NT2/D1 (cell line): ENCODE measurements around the gene CLPTM1.
"Not testable (repeated sequence)": the region's sequence is repeated elsewhere in the genome, so short reads cannot be mapped to it uniquely, and the experiment has no call there.

ENCODE experiments used
- SUZ12 ChIP-seq: IDR thresholded peaks from 2 replicates; pipeline ENCODE4 v1.6.1; 2011; ENCODE audit not compliant: insufficient read length, insufficient read depth; ENCODE audit errors: extremely low read depth
- YY1 ChIP-seq: IDR thresholded peaks from 2 replicates; pipeline ENCODE4 v1.6.1; 2011; ENCODE audit not compliant: insufficient read length, insufficient read depth
- ZNF274 ChIP-seq: IDR thresholded peaks from 2 replicates; pipeline ENCODE4 v1.6.1; 2011; ENCODE audit warnings: mild to moderate bottlenecking, low read depth, low read length

DNA sequence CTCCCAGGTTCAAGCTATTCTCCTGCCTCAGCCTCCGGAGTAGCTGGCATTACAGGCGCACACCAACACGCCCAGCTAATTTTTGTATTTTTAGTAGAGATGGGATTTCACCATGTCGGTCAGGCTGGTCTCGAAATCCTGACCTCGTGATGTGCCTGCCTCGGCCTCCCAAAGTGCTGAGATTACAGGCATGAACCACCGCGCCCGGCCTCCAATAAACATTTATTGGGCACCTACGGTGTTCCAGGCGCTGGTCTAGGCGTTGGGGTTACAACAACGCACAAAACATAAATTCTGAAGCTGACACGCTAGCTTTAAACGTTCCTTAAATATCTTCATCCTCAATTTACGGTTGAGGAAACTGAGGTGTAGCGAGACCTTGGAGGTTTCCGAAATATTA, 45.5 kb downstream of the CLPTM1 start:
- TF ChIP-seq ZNF274, SUZ12, YY1: not testable (repeated sequence)
